ENCODE data around the gene CNTNAP5. TPM values are rescaled to one million over a fixed set of nuclear protein-coding genes. Genes with fewer than 3 reads are reported as not detected.

Gene CNTNAP5
- total RNA-seq, 1 experiment from 2014 or later, result 0.48 TPM

- H3K18ac ChIP-seq (ENCODE audit: insufficient read length, low read depth, low read length), result no peak overlapping the region
- H2BK15ac ChIP-seq (ENCODE audit: low read depth, low read length), result no peak overlapping the region
- Mint-ChIP-seq H3K27ac (no peak overlapping the region; a peak in 1 of 7 replicates), H3K9me3 (peaks cover 2% of the 10 kb centered on the region in 2 experiments; a peak in 4 of 5 replicates), H3K27me3 (ENCODE audit: low read depth) (no peaks in the 10 kb centered on the region), H3K36me3 (ENCODE audit: insufficient read depth in 1 of 3, low read depth in 3 of 3) (no peaks in the 10 kb centered on the region), H3K4me3 (no peak overlapping the region), H3K4me1 (no peaks in the 10 kb centered on the region)
- no peak overlapping the region for H3K14ac ChIP-seq (ENCODE audit: insufficient read depth, low read length)
- no peaks in the 10 kb centered on the region for H3K79me2 ChIP-seq (ENCODE audit: insufficient read depth, low read length)
- H3K56ac ChIP-seq (ENCODE audit: insufficient read length, low read depth, low read length), result no peak overlapping the region
- no peak overlapping the region for H3K9ac ChIP-seq (ENCODE audit: extremely low read depth, insufficient read length, low read length)
- no peak overlapping the region for H2BK120ac ChIP-seq (ENCODE audit: low read depth, low read length, poor library complexity, severe bottlenecking)
- no peaks in the 10 kb centered on the region for H4K20me1 ChIP-seq (ENCODE audit: control insufficient read depth, insufficient read depth, insufficient read length)
- H3K4me2 ChIP-seq (ENCODE audit: insufficient read depth, insufficient read length, low read length), result no peak overlapping the region
- no CpG with 5 or more reads among the region's 6 CpGs for WGBS (ENCODE audit: extremely low coverage, insufficient read length, low lambda C conversion rate)
- no peak overlapping the region for H2BK20ac ChIP-seq (ENCODE audit: low read depth, low read length, poor library complexity, severe bottlenecking)
- no peak overlapping the region for H2BK12ac ChIP-seq (ENCODE audit: insufficient read length, low read depth, low read length)
- H3K79me1 ChIP-seq (ENCODE audit: insufficient read depth, low read depth, low read length, poor library complexity, severe bottlenecking), result no peaks in the 10 kb centered on the region
- no peak overlapping the region for H2AFZ ChIP-seq (ENCODE audit: low read length)
- no peak overlapping the region for H4K5ac ChIP-seq (ENCODE audit: insufficient read length, low read depth, low read length)
- no peak overlapping the region for H4K91ac ChIP-seq (ENCODE audit: insufficient read length, low read depth, low read length)
- H3K23ac ChIP-seq (ENCODE audit: insufficient read length, low read depth, low read length), result no peak overlapping the region
- H2AK5ac ChIP-seq (ENCODE audit: insufficient read length, low read length), result no peak overlapping the region
- no peak overlapping the region for H3T11ph ChIP-seq (ENCODE audit: low read length)
- no peak overlapping the region for H3K27ac ChIP-seq (ENCODE audit: insufficient read length, low read depth, low read length)
- no peak overlapping the region for H4K8ac ChIP-seq (replicated peaks; ENCODE audit: insufficient read length, low read depth, low read length)
- no peak for TF ChIP-seq CTCF (conservative IDR thresholded peaks at IDR 0.05)
- no peaks in the 10 kb centered on the region for H3K23me2 ChIP-seq (ENCODE audit: insufficient read length, low read depth, low read length, poor library complexity, severe bottlenecking)
- no peaks in the 10 kb centered on the region for H3K4me1 ChIP-seq (ENCODE audit: insufficient read depth, low read length)
- H3K27me3 ChIP-seq (ENCODE audit: insufficient read depth, low read length), result no peaks in the 10 kb centered on the region
- no peak overlapping the region for H2BK5ac ChIP-seq (ENCODE audit: insufficient read length, low read length)
- H3K9me3 ChIP-seq (ENCODE audit: control insufficient read depth, low read depth, low read length), result no peaks in the 10 kb centered on the region
- no peak overlapping the region for H3K4ac ChIP-seq (ENCODE audit: low read depth, low read length)
- no peak for DNase-seq
Measured at GRCh38 chr2:124258140-124258880, 233.2 kb downstream of the CNTNAP5 start.
